Tibial nerve (tissue), 4 donors: ENCODE data around the gene DLGAP1. TPM values are rescaled to one million over a fixed set of nuclear protein-coding genes. Genes with fewer than 3 reads are reported as not detected.
A peak's percentile ranks its signal among the peaks of the same experiment; 100 is the strongest.

Source experiments
- DNase-seq, 2 donors: peaks; one replicate each; pipeline ENCODE4 v3.0.0-alpha.2; 2019; ENCODE audit warnings: low spot score in 2 of 2
- H3K27ac ChIP-seq, 4 donors: fragments of 200-600 bp; sonication (generic) in 3 of 4; one replicate each; pipeline ENCODE4 v1.5.1; 2017 to 2019; ENCODE audit warnings: mild to moderate bottlenecking in 1 of 4
- H3K27me3 ChIP-seq, 2 donors: fragments of 200-600 bp; sonication (generic) in 1 of 2; one replicate each; pipeline versions ENCODE4 v1.5.1 to v1.6.0; 2017 to 2019
- H3K36me3 ChIP-seq, 3 donors: fragments of 200-600 bp; sonication (generic); one replicate each; pipeline ENCODE4 v1.5.1; 2018 to 2019
- H3K4me1 ChIP-seq, 4 donors: fragments of 200-600 bp; sonication (generic) in 3 of 4; one replicate each; pipeline ENCODE4 v1.5.1; 2017 to 2019
- H3K4me3 ChIP-seq, 4 donors: fragments of 200-600 bp; sonication (generic) in 3 of 4; one replicate each; pipeline ENCODE4 v1.5.1; 2017 to 2019; ENCODE audit warnings: mild to moderate bottlenecking in 1 of 4, moderate library complexity in 1 of 4
- H3K9me3 ChIP-seq, 4 donors: fragments of 200-600 bp; sonication (generic) in 3 of 4; one replicate each; pipeline ENCODE4 v1.5.1; 2017 to 2019
- EP300 ChIP-seq, 2 donors: sonication (generic); formaldehyde crosslinking; IDR thresholded peaks; one replicate each; pipeline ENCODE4 v1.6.1; 2017; ENCODE audit warnings: antibody characterized with exemption in 2 of 2, mild to moderate bottlenecking in 1 of 2
- POLR2A ChIP-seq, 2 donors: fragments of 450-650 bp; IDR thresholded peaks; one replicate each; pipeline ENCODE4 v1.6.1; 2017; ENCODE audit warnings: antibody characterized with exemption in 2 of 2, mild to moderate bottlenecking in 2 of 2, moderate library complexity in 2 of 2
- WGBS, 2 donors: methylation state at CpG; one replicate each; pipeline ENCODE4 v1.1.5; 2018; 5-methylcytosine and 5-hydroxymethylcytosine counted together
- total RNA-seq, 4 donors: library from RNA; depleted of rRNA; stranded (reverse); fragments of >200 nt; gene quantifications; one replicate each; pipeline ENCODE4 v1.1.0, GENCODE V29; 2016
- TF ChIP-seq, protein P1 (sequence below), 5 experiments: fragments of 200-600 bp in 3 of 5; fragments of 450-650 bp in 2 of 5; sonication (generic) in 3 of 5; IDR thresholded peaks; one replicate each; pipeline ENCODE4 v1.5.1; 2016 to 2019; ENCODE audit warnings: antibody characterized with exemption in 5 of 5, mild to moderate bottlenecking in 3 of 5, moderate library complexity in 2 of 5

The DLGAP1 gene
- total RNA-seq, 4 donors from 2014 or later: 1.5 to 18.3 (median 2.5) TPM

DNA sequence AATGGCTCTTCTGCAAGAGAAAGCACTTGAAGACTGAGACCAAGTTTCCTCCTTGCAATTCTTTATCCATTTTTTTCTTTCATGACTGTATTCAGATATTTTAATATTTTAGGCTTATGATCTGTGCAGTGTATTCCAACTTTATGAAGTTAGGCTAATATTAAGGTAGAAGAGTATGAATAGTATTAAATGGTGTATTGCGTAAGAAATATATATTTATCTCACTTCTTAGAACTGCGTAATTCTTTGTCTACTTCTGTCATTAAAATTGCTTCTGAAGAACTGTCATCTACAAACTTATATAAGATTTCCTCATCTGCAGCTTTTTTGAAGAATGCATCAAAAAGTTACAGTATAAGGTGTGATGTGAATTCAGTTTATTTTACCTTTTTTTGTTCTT, 183.2 kb downstream of the DLGAP1 start:
- H3K36me3 ChIP-seq: no peaks in the 10 kb centered on the region
- no peaks in the 10 kb centered on the region for H3K9me3 ChIP-seq
- 96 to 98% methylated on average over 2 of the region's 2 CpGs for WGBS, 2 donors
- no peaks in the 10 kb centered on the region for H3K27me3 ChIP-seq
- H3K27ac ChIP-seq: no peak overlapping the region
- TF ChIP-seq POLR2A (IDR thresholded peaks at IDR 0.05) (no peak), EP300 (IDR thresholded peaks at IDR 0.05) (no peak)
- TF ChIP-seq, protein P1, sequence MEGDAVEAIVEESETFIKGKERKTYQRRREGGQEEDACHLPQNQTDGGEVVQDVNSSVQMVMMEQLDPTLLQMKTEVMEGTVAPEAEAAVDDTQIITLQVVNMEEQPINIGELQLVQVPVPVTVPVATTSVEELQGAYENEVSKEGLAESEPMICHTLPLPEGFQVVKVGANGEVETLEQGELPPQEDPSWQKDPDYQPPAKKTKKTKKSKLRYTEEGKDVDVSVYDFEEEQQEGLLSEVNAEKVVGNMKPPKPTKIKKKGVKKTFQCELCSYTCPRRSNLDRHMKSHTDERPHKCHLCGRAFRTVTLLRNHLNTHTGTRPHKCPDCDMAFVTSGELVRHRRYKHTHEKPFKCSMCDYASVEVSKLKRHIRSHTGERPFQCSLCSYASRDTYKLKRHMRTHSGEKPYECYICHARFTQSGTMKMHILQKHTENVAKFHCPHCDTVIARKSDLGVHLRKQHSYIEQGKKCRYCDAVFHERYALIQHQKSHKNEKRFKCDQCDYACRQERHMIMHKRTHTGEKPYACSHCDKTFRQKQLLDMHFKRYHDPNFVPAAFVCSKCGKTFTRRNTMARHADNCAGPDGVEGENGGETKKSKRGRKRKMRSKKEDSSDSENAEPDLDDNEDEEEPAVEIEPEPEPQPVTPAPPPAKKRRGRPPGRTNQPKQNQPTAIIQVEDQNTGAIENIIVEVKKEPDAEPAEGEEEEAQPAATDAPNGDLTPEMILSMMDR (IDR thresholded peaks at IDR 0.05): no peak
- no peaks in the 10 kb centered on the region for H3K4me1 ChIP-seq
- no peak overlapping the region for H3K4me3 ChIP-seq
- DNase-seq: no peak

DNA sequence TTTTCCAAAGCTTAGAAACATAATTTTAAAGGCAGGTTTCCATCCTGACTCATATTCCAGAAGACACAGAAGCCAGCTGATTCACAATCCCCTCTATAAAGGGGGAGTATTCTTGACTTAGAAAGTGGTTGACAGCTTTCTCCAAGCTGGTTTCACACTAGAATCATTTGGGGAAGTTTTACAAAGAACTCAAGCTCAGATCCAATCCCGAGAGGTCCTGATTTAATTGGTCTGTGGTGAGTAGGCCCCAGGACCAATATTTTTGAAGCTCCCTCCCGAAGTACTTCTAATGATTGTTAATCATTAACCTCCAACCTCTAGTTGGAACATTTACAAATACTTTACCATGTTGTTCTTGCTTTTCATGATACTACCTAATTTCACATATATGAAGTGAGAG, 184.1 kb downstream of the DLGAP1 start:
- no peak overlapping the region for H3K4me3 ChIP-seq
- DNase-seq: no peak
- TF ChIP-seq, protein P1 (IDR thresholded peaks at IDR 0.05): no peak
- TF ChIP-seq POLR2A (IDR thresholded peaks at IDR 0.05): no peak
- H3K4me1 ChIP-seq: no peaks in the 10 kb centered on the region
- H3K36me3 ChIP-seq: no peaks in the 10 kb centered on the region
- no peak overlapping the region for H3K27ac ChIP-seq
- no peaks in the 10 kb centered on the region for H3K9me3 ChIP-seq
- H3K27me3 ChIP-seq: no peaks in the 10 kb centered on the region
- 79 to 80% methylated on average over 2 of the region's 2 CpGs for WGBS, 2 donors

DNA sequence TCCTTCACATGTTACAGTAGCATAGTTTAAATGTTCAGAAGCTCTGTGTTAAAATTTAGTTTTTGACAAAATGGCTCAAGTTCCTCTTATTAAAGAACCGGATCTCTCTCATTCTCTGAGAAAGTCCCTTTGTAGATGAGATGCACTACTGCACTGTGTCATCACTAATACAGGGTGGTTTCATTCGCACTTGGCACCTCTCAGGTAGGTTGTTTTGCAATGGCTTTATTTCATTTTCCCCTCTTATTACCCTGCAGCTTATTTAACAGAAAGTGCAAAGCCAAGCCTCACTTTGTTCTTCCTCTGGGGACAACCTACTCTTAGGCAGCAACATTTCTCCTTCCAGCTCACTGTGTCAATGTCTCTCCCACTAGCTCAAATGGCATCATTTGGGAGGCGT, 185.1 kb downstream of the DLGAP1 start:
- Histone ChIP-seq H3K4me1 (no peaks in the 10 kb centered on the region), H3K9me3 (no peaks in the 10 kb centered on the region), H3K27ac (no peak overlapping the region), H3K27me3 (no peaks in the 10 kb centered on the region), H3K4me3 (no peak overlapping the region), H3K36me3 (no peaks in the 10 kb centered on the region)
- TF ChIP-seq, protein P1 (IDR thresholded peaks at IDR 0.05): no peak
- TF ChIP-seq POLR2A (IDR thresholded peaks at IDR 0.05) (no peak), EP300 (IDR thresholded peaks at IDR 0.05) (no peak)
- DNase-seq: no peak
- WGBS, 2 donors: 78 to 83% methylated on average over 3 of the region's 3 CpGs

DNA sequence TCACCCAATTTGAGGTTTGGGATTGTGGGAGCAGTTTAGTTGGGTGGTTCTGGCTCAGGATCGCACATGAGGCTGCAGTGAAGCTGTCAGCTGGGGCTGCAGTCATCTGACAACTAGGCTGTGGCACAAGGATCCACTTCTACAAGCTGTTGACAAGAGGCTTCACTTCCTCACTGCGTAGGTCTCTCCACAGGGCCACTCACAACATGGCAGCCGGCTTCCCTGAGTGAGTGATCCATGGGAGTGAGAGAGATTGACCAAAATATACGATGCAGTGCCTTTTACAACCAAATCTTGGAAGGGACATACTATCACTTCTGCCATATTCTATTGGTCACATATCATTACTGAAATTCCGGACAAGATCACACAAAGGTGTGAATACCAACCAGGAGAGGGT, 187.5 kb downstream of the DLGAP1 start:
- H3K9me3 ChIP-seq: no peaks in the 10 kb centered on the region
- H3K27me3 ChIP-seq: no peaks in the 10 kb centered on the region
- H3K4me3 ChIP-seq: no peak overlapping the region
- WGBS, 2 donors: 89% methylated on average over 5 of the region's 5 CpGs
- peaks cover 0 to 5% (median 0%) of the 10 kb centered on the region in 4 donors for H3K4me1 ChIP-seq
- H3K27ac ChIP-seq: no peak overlapping the region
- TF ChIP-seq EP300 (IDR thresholded peaks at IDR 0.05) (no peak), POLR2A (IDR thresholded peaks at IDR 0.05) (no peak)
- TF ChIP-seq, protein P1 (IDR thresholded peaks at IDR 0.05): no peak
- DNase-seq: no peak
- no peaks in the 10 kb centered on the region for H3K36me3 ChIP-seq

DNA sequence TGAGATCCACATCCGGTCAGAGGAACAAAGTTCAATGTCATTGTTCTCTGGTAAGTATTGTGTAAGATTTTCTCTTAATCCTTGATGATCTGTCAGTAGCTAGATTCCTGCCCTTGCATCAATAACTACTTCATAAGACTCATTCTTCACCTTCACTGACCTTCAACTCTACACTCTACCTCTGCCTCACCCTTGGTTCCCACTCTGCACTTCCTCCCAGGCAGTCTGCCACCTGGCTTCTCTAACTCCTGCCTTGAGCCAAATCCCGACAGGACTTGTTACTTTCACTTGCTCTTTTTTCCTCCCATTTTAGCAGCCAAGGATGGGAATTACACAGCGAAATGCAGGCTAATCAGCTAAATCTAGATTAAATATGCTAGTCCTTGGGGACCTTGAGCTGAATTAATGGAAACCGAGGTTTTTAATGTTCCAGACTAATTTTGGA, 190.7 kb downstream of the DLGAP1 start:
- DNase-seq: no peak
- no peak overlapping the region for H3K27ac ChIP-seq
- no peaks in the 10 kb centered on the region for H3K27me3 ChIP-seq
- TF ChIP-seq, protein P1 (IDR thresholded peaks at IDR 0.05): no peak
- no peak for TF ChIP-seq POLR2A (IDR thresholded peaks at IDR 0.05)
- no peak for TF ChIP-seq EP300 (IDR thresholded peaks at IDR 0.05)
- H3K36me3 ChIP-seq: no peaks in the 10 kb centered on the region
- 32 to 46% methylated on average over 4 of the region's 4 CpGs for WGBS, 2 donors
- peak overlapping the region in 1 of 4 donors; percentile 13 for H3K4me3 ChIP-seq
- no peaks in the 10 kb centered on the region for H3K9me3 ChIP-seq
- peaks cover 0 to 5% (median 0%) of the 10 kb centered on the region in 4 donors for H3K4me1 ChIP-seq
